HG02610 (cell line): ENCODE results near the gene GPR75.
"Not testable (repeated sequence)": the region's sequence is repeated elsewhere in the genome, so short reads cannot be mapped to it uniquely, and the experiment has no call there.

ENCODE experiments used
- ATAC-seq: cut with Tn5 transposase; IDR thresholded peaks from one replicate; pipeline ENCODE4 v1.9.1; 2021; ENCODE audit warnings: mild to moderate bottlenecking, moderate library complexity; ENCODE audit not compliant: unreplicated experiment

GPR75 gene

GRCh38 chr2:53854678-53855077, 5.1 kb downstream of the GPR75 start:
- ATAC-seq = peak; percentile 71

GRCh38 chr2:53852532-53852931, 7.2 kb downstream of the GPR75 start:
- ATAC-seq = no peak

- ATAC-seq = not testable (repeated sequence)
These were observed 8.6 kb downstream of the GPR75 start for GRCh38 chr2:53851052-53851757.

- no peak for ATAC-seq
These were observed 11.7 kb downstream of the GPR75 start for GRCh38 chr2:53848062-53848461.

GRCh38 chr2:53843595-53843994, 16.2 kb downstream of the GPR75 start:
- ATAC-seq = no peak

- no peak for ATAC-seq
These were observed 16.9 kb downstream of the GPR75 start for GRCh38 chr2:53842891-53843290.

GRCh38 chr2:53841651-53842050, 18.1 kb downstream of the GPR75 start:
- ATAC-seq = not testable (repeated sequence)

- ATAC-seq = no peak
These were observed 19.2 kb downstream of the GPR75 start for GRCh38 chr2:53840580-53840979.

GRCh38 chr2:53829980-53830290, 29.8 kb downstream of the GPR75 start:
- not testable (repeated sequence) for ATAC-seq

- ATAC-seq = no peak
These were observed 30.3 kb downstream of the GPR75 start for GRCh38 chr2:53829273-53829979.

- ATAC-seq = no peak
These were observed 31.4 kb downstream of the GPR75 start for GRCh38 chr2:53828331-53828730.

- no peak for ATAC-seq
These were observed 32.2 kb downstream of the GPR75 start for GRCh38 chr2:53827398-53828175.

GRCh38 chr2:53826587-53827397, 33.0 kb downstream of the GPR75 start:
- no peak for ATAC-seq

- no peak for ATAC-seq
These were observed 33.7 kb downstream of the GPR75 start for GRCh38 chr2:53826030-53826410.

GRCh38 chr2:53823639-53824038, 36.1 kb downstream of the GPR75 start:
- ATAC-seq = not testable (repeated sequence)

- no peak for ATAC-seq
These were observed 38.0 kb downstream of the GPR75 start for GRCh38 chr2:53821810-53822209.

- ATAC-seq = no peak
These were observed 39.1 kb downstream of the GPR75 start for GRCh38 chr2:53820711-53821110.

- no peak for ATAC-seq
These were observed 39.7 kb downstream of the GPR75 start for GRCh38 chr2:53820048-53820447.

GRCh38 chr2:53819634-53820033, 40.1 kb downstream of the GPR75 start:
- ATAC-seq = no peak

GRCh38 chr2:53818854-53819435, 40.8 kb downstream of the GPR75 start:
- no peak for ATAC-seq

- ATAC-seq = no peak
These were observed 46.6 kb downstream of the GPR75 start for GRCh38 chr2:53813151-53813550.
